GM19023 (cell line): ENCODE results near the gene WDR91.

Experiments
- ATAC-seq: cut with Tn5 transposase; IDR thresholded peaks from one replicate; pipeline ENCODE4 v1.9.1; 2021; ENCODE audit warnings: mild to moderate bottlenecking, moderate library complexity; ENCODE audit not compliant: unreplicated experiment

Gene WDR91

DNA sequence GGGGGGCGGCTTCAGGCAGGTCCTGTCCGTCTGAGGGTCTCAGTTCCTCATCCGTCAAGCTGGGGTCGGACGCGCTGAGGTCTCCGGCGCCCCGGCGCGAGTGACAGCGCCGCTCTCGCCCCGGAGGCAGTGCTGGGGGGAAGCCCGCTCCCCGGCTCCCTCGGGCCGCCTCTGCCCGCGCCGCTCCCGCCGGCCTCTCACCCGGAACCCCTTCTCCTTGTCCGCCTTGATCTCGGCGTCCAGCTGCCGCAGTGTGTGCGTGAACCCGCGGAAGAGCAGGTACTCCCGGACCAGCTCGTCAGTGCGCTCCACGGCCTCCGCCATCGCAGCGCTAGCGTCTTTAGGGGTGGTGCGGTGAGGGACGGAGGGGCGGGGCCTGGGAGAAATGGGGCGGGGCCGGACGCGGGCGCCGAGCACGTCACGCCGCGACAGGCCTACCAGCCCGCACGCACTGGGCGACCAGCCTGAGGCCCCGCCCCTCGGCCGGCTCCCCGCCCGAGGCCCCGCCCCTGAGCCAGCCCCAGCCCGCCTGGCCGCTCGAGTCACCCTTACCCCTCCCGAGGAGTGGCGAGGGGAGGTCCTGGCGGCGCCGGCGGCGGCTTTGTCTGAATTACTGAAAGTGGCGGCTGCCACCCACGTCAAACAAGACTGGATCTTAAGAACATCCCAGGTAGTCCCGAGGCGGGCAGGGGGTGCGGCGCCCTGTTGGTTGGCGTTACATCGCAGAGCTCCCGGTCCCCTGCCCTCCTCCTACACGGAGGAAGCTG is at the start of gene WDR91:
Gene WDR91, minus strand, starts transcription at position 348 of the 767 bp plus-strand sequence. Its CDS starts 24 bp downstream, at position 324.
- peak; percentile 86 for ATAC-seq

DNA sequence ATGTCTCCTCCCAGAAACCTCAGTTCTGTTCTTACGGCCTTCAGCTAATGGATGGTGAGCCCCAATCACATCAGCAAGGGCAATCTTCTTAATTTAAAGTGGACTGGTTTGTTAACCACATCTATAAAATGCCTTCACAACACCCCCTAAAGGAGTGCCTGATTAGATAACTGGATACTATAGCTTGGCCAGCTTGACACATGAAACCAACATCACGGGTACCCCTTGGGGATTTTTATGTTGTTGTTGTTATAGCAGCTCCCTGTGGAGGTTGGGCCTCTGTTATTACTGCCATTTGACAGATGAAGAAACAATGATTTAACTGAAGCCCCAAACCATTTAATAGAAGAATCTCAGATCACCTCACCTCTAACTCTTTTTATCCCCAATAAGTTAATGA is 49.1 kb upstream of the WDR91 start:
- ATAC-seq: no peak

DNA sequence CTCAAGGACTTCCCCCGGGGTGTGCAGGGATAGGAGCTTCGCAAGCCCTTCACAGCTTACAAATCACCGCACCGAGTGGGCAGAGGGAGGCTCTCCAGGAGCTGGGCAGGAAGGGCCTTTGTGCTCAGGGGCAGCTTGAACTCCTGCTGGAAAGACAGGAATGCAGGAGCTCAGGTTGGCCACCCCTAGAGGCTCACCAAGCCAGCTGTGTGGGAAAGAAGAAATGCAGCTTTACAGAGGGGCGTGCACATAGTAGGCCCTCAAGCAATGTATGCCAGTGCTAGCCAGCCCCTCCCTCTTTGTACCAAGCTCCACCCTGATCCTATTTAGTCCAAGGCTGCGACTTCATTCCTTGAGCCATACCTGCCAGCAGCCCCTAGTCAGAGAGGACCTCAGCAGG is 48.4 kb upstream of the WDR91 start:
- no peak for ATAC-seq

DNA sequence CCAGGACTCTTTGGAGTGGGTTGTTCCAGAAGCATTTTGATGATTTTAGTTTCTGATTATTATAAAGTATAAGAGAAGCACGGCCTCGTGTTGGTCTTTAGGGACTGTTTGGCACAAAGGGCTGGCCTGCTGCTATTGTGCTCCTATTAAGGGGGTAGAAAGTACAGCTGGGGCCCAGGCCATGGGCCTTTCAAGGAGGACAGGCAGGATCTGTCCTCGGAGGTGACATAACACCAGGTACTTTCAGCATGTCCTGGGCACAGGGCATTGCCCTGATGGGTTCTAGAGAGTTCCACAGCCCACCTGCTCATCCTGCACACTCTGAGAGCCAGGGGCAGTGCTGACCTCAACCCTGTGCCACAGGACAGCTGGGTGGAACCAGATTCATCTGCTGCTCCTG is 47.3 kb upstream of the WDR91 start:
- ATAC-seq: no peak

DNA sequence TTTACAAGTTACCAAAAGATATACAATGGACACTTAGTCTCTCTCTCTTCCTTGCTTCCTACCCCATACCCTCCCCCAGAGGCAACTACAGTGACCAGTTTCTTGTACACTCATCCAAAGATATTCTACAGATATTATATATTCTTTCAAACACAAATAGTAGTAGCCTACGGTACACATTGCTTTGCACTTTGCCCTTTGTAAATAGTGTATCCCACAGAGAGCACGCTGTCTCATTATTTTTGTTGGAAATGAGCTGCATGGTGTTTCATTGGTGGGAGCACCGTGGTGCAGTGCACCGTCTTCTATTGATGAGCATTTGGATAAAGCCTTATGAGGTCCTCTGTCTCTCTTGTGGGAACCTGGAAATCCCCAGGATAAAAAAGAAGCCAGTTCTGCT is 46.5 kb upstream of the WDR91 start:
- ATAC-seq: no peak

DNA sequence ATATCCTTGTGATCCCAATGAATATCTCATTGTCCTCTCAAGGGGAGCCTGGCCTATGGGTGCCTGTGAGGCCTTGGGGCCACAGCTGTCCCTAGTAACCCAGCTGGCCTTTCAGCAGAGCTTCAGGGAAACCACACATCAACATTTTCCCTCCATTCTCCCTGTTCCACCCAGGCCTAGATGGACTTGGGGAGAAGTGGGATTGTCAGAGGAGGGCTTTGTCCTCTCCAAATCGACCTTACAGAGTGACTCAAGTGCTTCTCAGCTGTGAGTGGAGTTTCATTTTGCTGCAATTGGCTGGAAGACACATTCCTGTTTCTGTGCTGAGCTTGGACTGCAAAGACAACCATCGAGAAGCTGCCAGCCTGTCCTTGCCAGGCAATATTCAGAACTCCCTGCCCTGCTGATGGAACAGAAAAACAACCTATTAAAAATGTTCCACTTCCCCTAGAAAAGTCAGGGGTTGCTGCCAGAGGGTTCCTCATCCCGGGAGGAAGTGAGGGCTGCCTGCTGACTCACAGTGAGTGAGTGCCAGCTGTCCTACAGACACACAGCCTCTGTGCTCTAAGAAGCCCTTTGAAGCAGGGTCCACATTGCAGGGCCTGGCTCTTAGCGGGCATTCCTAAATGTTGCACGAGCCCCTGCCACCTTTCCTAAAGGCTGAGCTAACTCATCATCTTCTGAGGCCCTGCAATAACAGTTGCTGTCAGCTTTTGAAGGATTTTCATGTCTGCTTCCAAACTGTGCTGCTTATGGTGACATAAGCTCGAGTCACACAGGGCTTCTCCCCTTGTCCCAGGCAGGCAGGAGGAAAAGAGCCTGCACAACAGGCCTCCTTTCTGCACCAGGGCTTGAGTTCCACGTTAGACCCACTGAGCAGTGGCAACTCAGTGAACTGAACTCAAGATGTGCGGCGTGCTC is 42.8 kb upstream of the WDR91 start:
- no peak for ATAC-seq

DNA sequence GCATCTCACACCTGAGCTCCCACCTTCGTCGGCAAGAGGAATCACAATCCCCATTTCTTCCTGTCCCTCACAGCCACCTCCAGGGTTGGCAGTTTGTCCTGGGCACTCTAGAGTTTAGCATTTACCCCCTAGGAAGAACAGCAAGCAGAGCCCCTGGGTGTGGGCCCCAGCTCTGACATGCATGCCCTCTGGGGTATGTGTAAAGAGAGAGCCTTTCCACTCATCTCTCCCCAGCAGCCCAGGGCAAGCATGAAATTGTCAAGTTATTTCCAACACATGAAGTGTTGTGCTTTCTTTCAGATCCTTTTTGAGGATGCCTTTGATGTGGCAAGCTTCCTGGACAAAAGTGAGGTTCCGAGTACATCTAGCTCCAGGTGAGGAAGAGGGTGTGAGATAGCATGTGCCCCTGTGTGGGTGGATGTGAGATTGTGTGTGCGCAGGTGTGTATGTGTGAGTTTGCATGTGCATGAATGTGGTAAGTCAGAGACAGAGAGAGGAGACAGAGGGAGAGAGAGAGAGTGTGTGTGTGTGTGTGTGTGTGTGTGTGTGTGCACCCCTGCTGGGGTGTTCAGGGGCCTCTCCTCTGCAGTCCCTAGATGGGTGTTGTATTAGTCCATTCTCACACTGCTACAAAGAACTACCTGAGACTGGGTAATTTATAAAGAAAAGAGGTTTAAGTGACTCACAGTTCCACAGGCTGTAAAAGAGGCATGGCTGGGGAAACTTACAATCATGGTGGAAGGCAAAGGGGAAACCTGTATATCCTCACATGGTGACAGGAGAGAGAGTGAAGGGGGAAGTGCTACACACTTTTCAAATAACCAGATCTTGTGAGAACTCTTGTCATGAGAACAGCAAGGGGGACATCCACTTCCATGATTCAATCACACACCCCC is 40.4 kb upstream of the WDR91 start:
- ATAC-seq: no peak

DNA sequence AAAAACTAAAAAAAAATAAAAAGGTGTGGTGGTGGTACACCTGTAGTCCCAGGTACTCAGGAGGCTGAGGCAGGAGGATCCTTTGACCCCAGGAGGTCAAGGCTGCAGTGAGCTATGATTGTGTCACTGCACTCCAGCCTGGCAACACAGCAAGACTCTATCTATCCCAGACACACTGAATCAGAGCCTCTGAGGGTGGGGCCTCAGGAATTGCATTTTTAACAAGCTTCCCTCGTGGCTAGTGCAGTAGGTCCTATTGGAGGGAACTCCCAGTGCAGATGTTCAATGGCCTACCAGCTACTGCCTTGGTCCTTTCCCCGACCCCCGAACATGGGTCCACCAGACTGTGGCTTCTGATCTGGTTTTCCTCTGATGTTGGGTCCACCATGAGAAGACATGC is 37.2 kb upstream of the WDR91 start:
- no peak for ATAC-seq

DNA sequence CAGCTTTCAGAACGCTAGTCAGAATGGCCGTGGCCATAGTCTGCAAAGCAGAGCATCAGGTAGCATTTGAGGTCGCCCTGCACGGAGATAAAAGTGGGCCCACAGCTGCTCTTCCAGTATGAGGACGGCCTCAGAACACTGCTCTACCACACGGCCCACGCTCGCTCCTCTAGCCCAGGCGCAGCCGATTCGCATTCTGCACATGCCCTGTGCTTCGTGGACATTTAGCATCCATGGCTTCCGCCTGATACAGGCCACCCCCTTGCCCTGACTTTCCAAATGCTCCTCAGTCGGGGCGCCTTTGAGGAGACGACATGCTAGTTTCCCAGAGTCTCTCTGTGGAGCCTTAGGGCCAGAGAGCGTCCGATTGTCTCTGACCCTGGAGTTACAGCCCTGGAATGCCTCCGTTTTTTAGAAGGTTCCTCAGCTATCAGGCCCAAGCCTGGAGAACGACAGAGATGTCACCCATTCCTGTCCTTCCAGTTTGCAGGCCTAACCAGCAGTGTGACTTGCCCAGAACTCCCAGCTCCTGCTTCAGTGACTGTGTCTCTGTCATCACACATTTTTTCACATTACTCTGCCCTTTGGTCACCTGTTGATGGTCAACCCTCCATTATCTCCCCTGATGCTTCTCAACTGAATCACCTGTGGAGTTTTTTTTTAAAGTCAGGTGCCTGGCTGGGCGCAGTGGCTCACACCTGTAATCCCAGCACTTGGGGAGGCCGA is 36.6 kb upstream of the WDR91 start:
- no peak for ATAC-seq

DNA sequence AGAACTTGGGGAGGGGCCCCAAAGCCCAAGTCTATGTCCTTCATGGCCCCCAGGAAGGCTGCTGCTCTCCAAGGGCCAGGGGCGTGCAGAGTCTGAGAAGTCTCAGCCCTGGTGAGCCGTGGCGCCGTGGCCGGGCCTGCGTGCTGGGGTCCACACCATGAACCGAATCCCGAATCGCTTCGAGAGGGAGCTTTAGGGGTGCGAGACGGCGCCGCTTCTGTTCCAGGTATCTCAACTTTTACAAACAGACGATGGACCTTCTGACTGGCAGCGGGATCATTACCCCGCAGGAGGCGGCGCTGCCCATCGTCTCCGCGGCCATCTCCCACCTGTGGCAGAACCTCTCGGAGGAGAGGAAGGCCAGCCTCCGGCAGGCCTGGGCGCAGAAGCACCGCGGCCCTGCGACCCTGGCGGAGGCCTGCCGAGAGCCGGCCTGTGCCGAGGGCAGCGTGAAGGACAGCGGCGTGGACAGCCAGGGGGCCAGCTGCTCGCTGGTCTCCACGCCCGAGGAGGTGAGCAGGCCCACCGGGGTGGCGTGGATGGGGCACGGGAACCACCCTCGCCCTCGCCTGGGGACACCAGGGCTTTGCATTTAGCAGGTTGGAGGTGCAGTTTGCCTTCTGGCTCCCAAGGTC is 35.0 kb upstream of the WDR91 start:
- ATAC-seq: no peak

DNA sequence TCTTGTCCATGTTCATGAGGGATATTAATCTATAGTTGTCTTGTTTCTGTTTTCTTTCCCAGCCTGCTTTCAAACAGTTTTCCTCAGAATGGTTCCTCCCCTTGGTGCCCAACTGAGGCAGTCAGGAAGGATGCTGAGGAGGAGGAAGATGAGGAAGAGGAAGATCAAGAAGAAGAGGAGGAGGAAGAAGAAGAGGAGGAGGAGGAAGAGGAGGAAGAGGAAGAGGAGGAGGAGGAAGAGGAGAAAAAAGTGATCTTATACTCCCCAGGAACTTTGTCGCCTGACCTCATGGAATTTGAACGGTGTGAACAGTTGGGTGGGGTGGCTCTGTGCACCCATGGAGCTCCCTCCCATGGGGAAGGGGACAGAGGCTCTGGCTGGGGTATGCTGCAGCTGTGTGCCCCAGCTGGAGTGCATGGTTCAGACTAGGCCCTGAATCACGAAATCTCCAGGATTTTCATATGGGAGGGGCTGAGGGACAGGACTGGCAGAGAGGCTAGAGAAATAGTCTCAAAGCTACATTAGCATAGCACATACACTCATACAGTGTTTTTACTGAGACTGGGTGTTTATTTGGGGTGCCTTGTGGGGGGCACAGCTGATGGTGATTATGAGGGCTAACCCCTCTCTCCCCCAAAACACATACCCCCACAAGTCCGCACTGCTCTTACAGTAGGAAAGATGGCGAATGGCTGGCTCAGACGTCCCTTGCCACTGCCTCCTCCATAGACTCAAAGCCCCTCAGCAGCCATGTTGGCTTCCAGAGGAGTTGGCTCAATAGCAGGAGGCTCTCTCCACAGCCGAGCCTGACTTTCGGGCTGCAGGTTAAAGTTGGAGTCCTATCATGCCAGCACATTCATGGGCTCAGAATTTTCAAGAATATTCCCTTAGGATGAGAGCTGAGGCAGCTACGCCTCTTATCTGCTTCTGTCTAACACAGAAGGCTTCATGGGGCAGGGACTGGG is 34.2 kb upstream of the WDR91 start:
- ATAC-seq: no peak

DNA sequence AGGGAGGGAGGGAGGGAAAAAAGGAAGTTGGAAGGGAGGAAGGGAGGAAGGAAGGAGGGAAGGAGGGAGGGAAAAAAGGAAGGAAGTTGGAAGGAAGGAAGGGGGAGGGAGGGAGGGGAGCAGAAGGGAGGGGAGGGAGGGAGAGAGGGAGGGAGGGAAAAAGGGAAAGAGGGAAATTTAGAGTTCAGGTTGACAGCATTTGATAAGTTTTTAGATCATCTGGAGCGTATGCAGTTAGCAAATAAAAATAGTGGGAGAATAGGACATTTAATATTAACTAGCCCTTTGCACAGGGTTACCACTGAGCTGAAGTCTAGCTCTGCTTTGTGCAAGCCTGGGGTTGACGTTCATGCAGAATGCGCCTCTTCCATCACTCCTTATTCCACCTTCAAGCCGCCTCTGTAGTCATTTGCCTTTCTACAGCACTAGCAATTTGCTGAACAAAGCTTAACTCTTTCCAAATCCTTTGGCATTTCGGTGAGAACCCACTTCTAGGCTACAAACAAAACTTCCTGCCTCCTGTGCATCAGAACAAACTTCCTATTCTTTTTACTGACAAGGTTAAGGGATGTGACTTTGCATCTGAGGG is 30.9 kb upstream of the WDR91 start:
- ATAC-seq: no peak

DNA sequence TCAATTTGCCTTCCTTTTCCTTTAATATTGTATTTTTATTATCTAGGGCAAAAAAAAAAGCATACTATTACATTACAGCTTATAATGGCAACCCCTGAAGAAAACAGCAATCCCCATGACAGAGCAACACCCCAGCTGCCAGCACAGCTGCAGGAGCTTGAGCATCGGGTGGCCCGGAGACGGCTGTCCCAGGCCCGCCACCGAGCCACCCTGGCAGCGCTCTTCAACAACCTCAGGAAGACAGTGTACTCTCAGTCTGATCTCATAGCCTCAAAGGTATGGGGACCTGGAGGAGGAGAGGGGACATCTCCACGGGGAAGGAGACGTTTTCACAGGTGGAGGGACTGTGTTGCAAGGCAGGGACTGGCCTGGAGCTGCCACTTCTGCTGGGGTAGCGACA is 29.1 kb upstream of the WDR91 start:
- no peak for ATAC-seq

DNA sequence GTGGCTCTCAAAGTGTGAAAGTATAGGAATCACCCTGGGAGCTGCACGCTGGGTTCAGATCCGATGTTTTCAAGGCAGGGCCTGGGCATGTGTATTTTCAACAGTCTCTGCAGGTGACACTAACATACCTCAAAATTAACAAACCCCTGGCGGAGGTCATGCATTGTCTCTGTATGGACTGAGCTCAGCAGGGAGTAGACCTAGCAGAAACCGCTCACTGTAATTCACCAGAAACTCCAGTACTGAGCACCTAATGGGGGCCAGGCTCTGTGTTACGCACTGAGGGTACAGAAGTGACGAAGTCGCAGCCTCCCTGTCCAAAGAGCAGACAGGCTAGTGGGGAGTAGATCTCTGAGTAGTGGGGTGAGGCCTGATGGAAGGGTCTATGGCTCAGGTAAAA is 27.9 kb upstream of the WDR91 start:
- ATAC-seq: no peak

DNA sequence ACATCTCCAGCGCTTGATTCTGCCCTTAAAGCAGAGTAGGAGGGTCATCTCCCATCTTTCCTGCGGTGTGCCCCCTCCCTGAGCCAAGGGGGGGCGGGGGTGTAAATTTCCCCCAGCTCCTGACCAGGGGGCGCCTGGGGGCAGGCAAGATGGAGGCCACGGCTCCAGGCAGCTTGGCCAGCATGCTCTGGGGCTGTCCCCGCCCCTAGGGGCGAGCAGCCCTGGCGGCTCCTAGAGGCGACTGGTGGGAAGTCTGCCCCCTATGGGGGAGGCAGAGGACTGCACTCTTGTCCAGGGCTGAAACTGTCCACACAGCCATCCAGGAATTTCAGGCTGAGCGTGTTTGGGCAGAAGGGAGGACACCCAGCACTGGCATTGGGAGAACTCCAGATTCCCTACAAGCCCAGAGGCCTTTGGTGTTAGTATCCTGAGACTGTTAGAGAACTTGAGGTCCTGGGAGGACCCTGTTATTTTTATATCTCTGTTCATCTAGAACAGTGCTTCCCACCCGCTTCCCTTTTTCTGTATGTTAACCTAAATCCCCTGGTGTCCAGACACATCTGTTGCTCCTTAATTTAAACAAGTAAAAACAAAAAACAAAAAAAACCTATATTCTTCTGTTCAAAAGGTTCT is 26.9 kb upstream of the WDR91 start:
- no peak for ATAC-seq

DNA sequence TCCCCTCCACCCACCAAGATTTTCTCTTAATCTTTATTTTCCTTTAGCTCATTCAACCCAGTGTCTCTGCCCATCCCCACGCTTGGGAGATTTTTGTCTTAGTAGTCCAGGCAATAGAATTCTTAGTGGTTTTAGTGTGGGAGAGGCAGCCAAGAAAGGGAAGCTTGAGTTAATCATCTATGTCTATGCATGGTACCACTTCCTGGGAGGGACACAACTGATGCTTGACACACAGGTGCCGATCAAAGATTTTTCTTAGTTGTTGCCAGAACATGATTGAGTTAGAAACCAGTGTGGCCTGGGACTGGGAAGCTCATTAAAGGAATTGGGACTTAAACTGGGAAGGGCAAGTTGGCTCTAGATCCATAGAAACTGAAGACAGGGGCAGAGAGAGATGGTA is 25.4 kb upstream of the WDR91 start:
- ATAC-seq: no peak

DNA sequence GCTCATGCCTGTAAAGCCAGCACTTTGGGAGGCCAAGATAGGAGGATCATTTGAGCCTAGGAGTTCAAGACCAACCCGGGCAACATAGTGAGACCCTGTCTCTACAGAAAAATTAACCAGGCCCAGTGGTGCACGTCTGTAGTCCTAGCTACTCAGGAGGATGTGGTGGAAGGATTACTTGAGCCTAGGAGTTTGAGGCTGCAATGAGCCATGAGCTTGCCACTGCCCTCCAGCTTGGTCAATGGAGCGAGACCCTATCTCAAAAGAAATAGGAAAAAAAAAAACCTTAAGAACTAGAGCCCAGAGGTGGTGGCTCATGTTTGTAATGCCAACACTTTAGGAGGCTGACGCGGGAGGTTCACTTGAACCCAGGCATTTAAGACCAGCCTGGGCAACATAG is 24.5 kb upstream of the WDR91 start:
- ATAC-seq: no peak

DNA sequence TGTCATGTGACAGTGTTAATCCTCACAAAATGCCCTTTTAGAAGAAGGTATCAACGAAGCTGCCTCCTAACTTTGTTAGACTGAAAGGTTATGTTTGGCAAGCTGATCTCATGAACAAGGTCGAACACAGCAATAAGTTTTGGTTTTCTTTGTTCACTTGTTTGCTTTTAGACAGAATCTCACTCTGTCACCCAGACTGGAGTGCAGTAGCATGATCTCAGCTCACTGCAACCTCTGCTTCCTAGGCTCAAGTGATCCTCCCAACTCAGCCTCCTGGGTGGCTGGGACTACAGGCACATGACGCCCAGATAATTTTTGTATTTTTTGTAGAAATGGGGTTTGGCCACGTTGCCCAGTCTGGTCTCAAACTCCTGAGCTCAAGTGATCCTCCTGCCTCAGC is 23.4 kb upstream of the WDR91 start:
- no peak for ATAC-seq
